Endothelial cell of umbilical vein (primary cell): ENCODE data around the gene DEFB108B.
"Not testable (repeated sequence)": the region's sequence is repeated elsewhere in the genome, so short reads cannot be mapped to it uniquely, and the experiment has no call there.

Experiments
- CTCF ChIP-seq, 2 donors: IDR thresholded peaks; 1 replicate in 1 of 2; 2 replicates in 1 of 2; pipeline ENCODE4 v1.5.1; 2011; ENCODE audit warnings: low read length in 2 of 2, mild to moderate bottlenecking in 2 of 2, moderate library complexity in 2 of 2, control low read depth in 1 of 2, inconsistent platforms in 1 of 2, low read depth in 1 of 2; ENCODE audit not compliant: insufficient read depth in 1 of 2; ENCODE audit errors: extremely low read depth in 1 of 2
- EZH2 ChIP-seq: IDR thresholded peaks from 2 replicates; pipeline ENCODE4 v1.6.1; 2012; ENCODE audit warnings: borderline replicate concordance, low read depth, mild to moderate bottlenecking, moderate library complexity, low read length, inconsistent platforms; ENCODE audit not compliant: severe bottlenecking
- FOS ChIP-seq: IDR thresholded peaks from 2 replicates; pipeline ENCODE4 v1.6.1; 2011; ENCODE audit warnings: mild to moderate bottlenecking, low read length, moderate library complexity, borderline replicate concordance; ENCODE audit not compliant: insufficient read depth
- MAX ChIP-seq: IDR thresholded peaks from 2 replicates; pipeline ENCODE4 v1.6.1; 2011; ENCODE audit not compliant: insufficient read depth, insufficient read length
- POLR2A ChIP-seq: IDR thresholded peaks from 2 replicates; pipeline ENCODE4 v1.6.1; 2012; ENCODE audit warnings: low read depth, mild to moderate bottlenecking, control low read depth, low read length
- POLR2AphosphoS5 ChIP-seq: IDR thresholded peaks from 2 replicates; pipeline ENCODE4 v1.6.1; 2012; ENCODE audit warnings: low read depth, mild to moderate bottlenecking, control low read depth, low read length, moderate library complexity; ENCODE audit not compliant: insufficient read depth

GRCh38 chr11:71885806-71886205 is 52.8 kb downstream of the DEFB108B start:
- TF ChIP-seq POLR2AphosphoS5; CTCF (IDR thresholded peaks at IDR 0.05; ENCODE audit: extremely low read depth in 1 of 2, insufficient read depth in 1 of 2, low read depth in 1 of 2, low read length in 2 of 2); POLR2A; EZH2; MAX; FOS: not testable (repeated sequence)
